Measurements from ENCODE around the gene ANTXR2. TPM values are rescaled to one million over a fixed set of nuclear protein-coding genes. Genes with fewer than 3 reads are reported as not detected.
A peak's percentile ranks its signal among the peaks of the same experiment; 100 is the strongest.

ANTXR2 gene
- total RNA-seq, 1 donor from 2014 or later, result 1.8 TPM

GRCh38 chr4:80069108-80069836 lies 3.8 kb downstream of the ANTXR2 start:
- ATAC-seq, result no peak

- no peak for ATAC-seq
Observed at GRCh38 chr4:80065601-80066000, 7.4 kb downstream of the ANTXR2 start.

- ATAC-seq, result no peak
Observed at GRCh38 chr4:80062527-80062926, 10.5 kb downstream of the ANTXR2 start.

DNA sequence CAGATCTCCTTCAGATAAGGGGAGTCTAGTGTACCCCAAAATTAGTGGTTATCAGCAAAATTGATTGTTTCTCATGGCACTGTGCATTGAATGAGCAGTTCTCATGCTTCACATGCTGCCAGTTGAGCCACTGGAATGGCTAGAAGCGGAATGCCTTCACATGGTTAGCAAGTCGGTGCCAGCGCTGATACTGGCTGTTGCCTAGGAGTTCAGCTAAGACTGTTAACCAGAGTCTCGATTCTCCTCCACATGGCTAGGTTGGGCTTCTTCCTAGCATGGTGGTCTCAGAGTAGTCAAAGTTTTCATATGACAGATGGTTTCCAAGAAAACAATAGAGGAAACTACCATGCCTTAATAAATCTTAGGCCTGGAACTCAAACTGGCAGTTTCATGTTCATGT lies 12.2 kb downstream of the ANTXR2 start:
- no peak for ATAC-seq

GRCh38 chr4:80058740-80059139 lies 14.3 kb downstream of the ANTXR2 start:
- peak; percentile 53 for ATAC-seq

DNA sequence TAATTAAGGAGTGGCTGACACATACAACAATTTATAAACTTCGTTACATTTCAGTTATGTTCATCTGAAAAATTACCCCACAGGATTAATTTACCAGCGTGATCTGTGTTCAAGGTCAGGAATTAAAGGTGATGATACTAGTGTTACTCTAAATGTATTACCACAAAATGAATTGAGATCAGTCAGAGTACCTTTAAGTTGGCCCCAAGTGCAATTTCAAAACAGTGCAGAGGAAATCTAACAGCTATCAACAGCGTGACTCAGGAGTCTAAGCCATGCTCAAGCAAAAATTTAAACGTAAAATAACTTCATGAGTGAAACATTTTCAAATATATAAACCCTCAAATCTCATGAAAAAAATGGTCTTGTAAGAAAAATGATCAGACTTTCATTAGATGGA lies 18.7 kb downstream of the ANTXR2 start:
- ATAC-seq, result no peak

- no peak for ATAC-seq
Observed at GRCh38 chr4:80053140-80053910, 19.7 kb downstream of the ANTXR2 start.

DNA sequence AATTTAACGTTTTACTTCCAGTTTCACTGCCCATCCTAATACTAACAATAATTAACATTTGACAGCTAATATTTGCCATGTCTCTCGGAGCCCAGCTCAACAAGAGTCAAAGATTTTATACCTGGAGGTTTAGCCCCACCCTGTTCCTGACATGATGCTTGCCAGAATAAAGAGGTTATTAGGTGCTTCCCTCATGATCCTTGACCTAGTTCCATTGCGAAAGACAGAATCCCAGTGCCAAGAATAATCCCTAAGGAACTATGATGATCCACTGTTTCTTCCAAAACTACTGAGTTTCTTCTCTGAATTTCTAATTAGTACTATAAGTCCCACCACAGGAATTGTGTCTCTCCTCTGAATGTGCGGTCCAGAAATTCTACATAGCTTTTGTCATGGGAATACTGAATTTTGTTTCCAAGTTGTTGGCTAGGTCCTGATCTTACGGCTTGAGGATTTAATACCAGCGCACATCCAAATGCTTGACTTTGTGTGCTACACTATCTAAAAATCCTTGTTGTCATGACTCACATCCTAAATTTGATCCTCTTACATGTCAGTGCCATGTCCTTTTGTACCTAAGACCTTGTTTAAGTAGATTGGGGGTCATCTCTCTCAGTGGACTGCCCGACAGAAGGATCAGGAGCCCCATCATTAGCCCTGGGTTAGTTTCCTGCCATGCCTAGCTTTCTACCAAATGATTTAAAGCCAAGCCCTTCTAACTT lies 23.1 kb downstream of the ANTXR2 start:
- no peak for ATAC-seq

- ATAC-seq, result no peak
Observed at GRCh38 chr4:80049402-80049801, 23.6 kb downstream of the ANTXR2 start.

DNA sequence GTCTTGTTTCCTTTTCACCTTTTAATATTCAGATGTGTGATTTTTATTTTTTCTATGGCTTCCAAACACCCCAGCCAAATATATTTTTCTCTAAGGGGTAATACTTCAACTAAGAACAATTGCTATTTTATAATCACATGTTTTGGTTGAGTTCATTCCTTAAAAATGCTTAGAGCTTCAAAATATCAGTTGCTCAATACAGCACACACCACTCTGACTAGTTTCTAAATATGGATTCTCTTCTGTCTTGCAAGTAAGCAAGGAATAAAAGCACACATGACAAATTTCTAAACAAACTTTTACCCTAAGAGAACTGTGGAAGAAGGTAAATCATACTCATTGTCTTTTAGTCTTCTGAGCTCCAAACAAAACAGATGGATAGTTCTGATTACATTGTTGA lies 27.2 kb downstream of the ANTXR2 start:
- ATAC-seq, result no peak

- ATAC-seq, result no peak
Observed at GRCh38 chr4:80043541-80043940, 29.5 kb downstream of the ANTXR2 start.

DNA sequence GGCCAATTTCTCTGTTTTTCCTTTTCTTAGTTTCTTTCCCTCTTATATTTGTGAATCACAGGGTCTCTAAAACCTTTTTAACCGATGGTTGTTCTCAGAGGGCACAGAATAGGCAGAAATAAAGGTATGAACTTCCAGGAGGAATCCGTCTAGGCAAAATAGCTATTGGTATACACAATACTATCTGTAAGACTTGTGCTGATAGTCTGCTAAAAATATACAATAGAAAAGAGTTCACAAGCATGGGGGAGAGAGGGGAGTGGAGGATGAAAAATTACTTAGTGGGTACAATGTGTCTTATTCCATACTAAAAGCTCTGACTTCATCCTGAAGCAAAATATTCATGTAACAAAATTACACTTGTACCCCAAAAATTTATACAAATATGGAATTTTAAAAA lies 30.2 kb downstream of the ANTXR2 start:
- no peak for ATAC-seq

DNA sequence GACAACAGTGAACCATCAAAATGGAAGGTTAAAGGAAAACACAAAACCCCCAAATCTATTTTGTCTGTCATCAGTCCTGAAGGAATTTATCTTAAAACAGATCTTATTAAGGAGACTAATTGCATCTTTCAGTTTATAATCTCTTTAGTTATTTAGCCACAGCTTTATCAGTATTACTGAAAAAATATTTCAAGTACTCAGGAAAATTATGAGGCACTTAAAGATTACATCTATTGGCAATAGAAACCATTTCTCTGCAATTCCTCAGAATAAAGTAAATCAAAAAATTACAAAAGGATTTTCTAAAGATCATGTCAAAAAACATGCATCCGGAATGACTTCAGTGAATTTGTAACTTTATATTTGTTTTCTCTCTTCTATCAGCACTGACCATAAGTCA lies 35.2 kb downstream of the ANTXR2 start:
- no peak for ATAC-seq

GRCh38 chr4:80036949-80037685 lies 35.9 kb downstream of the ANTXR2 start:
- no peak for ATAC-seq

GRCh38 chr4:80036306-80036705 lies 36.7 kb downstream of the ANTXR2 start:
- ATAC-seq, result no peak

DNA sequence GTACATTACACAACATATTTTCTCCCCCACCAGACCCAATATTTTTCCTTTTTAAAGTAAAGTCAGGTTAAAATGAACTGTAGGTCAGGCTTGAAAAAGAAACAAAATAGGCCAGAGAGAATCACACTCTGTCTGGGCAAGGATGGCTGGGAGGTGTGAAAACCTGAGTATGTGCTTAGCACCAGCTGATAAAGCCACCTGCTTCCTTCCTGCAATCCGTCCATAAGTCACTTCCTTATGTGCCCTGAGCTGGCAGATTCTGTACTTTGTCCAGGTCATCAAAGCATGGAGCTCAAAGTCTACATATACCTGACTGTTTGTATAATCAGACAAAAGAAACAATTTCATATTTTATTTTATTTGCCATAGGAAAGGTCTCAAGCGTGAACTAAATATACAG lies 37.7 kb downstream of the ANTXR2 start:
- no peak for ATAC-seq

DNA sequence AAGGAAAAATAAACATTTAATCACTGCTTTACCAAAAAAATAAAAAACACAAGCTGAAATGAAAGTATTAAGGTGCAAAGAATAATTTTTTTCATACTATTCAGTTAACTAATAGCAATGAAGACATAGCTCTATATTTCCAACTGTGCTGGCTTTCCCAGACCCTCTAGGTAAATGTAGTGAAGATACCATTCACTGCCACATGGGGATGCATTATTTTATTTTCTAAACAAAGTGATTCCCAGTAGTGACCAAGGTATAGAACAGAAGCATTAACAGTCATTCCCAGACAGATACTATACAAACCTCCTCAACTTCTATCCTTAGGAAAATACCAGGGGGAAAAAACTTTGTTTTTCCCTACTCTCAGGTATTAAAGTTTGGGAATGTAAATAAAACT lies 39.4 kb downstream of the ANTXR2 start:
- ATAC-seq, result no peak

DNA sequence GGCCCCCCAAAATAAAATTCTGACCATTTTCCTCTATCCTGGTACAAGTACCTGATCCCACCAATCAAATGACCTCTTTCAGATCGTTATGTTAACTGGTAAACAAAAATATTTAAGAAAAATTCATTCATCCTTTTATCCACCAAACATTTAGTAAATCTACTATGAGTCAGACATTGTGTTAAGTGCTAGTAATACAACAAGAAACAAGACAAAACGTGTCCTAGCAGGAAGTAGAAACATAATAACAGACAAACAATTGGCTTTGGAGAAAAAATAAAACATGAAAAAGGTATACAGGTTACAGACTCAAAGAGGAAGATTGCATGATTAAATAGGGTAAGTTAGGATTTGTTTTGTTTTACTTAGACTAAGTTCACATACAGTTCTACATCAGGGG lies 43.7 kb downstream of the ANTXR2 start:
- ATAC-seq, result peak; percentile 55

GRCh38 chr4:80027611-80028010 lies 45.4 kb downstream of the ANTXR2 start:
- ATAC-seq, result no peak

DNA sequence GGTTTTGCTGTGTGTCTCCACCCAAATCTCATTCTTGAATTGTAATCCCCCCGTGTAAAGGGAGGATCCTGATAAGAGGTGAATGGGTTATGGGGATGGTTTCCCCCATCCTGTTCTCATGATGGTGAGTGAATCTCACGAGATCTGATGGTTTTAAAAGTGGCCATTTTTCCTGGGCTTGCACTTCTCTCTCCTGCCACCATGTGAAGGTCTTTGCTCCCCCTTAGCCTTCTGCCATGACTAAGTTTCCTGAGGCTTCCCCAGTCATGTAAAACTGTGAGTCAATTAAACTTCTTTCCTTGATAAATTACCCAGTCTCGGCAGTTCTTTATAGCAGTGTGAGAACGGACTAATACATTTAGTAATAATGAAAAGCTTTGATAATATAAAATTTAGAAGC lies 46.9 kb downstream of the ANTXR2 start:
- ATAC-seq, result no peak

GRCh38 chr4:80024335-80024734 lies 48.7 kb downstream of the ANTXR2 start:
- no peak for ATAC-seq

DNA sequence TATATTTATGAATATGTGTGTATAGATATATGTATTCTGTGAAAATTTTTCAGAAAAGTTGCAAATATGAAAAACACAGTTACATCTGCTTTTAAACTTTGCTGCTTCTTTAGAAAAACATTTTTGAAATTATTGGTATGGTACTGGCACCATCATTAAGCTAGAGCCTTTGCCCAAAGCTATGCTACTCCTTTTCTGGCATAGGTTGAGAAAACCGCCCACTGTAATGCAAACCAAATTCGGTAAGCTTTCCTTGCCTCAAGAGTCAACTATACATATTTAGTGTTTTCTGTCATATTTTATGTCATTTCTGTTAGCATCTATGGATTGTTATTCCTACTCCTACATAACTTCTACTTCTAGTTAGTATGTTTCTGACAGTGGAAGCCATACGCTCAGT lies 50.7 kb downstream of the ANTXR2 start:
- ATAC-seq, result no peak
